AG04449 (cell line): ENCODE measurements around the gene FAM200B.

ENCODE experiments used
- CTCF ChIA-PET: fragments of 350-600 bp; formaldehyde crosslinking; extraction: SDS; loops from one replicate; lab custom pipeline; 2021; ENCODE audit warnings: antibody characterized with exemption; lab: Yijun Ruan, JAX
- POLR2A ChIA-PET: fragments of 400-600, 350-600 bp; formaldehyde crosslinking; extraction: SDS; loops from one replicate; lab custom pipeline; 2020; ENCODE audit warnings: antibody characterized with exemption, inconsistent platforms; lab: Yijun Ruan, JAX
- DNase-seq: peaks from one replicate; pipeline ENCODE4 v3.0.0-alpha.2; 2010; ENCODE audit warnings: low read depth, low spot score
- H3K4me3 ChIP-seq: 2 replicates; pipeline ENCODE4 v1.5.1; 2011; ENCODE audit warnings: low read depth, mild to moderate bottlenecking, control low read depth, low read length
- TF ChIP-seq, protein P1 (sequence below): IDR thresholded peaks from one replicate; pipeline ENCODE4 v1.5.1; 2011; ENCODE audit warnings: mild to moderate bottlenecking, moderate library complexity, low read length, control low read depth, inconsistent platforms; ENCODE audit not compliant: insufficient read depth; ENCODE audit errors: missing control alignments

Gene FAM200B

DNA sequence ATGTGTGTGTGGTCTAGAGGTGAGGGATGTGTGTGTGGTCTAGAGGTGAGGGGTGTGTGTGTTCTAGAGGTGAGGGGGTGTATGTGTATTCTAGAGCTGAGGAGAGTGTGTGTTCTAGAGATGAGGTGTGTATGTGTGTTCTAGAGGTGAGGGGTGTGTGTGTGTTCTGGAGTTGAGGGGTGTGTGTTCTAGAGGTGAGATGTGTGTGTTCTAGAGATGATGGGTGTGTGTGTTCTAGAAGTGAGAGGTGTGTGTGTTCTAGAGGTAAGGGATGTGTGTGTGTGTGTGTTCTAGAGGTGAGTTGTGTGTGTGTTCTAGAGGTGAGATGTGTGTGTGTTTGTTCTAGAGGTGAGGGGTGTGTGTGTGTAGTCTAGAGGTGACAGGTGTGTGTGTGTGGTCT, 22.5 kb downstream of the FAM200B start:
- DNase-seq = no peak
- ChIA-PET POLR2A (no interaction called here), CTCF (no interaction called here)
- TF ChIP-seq, protein P1, sequence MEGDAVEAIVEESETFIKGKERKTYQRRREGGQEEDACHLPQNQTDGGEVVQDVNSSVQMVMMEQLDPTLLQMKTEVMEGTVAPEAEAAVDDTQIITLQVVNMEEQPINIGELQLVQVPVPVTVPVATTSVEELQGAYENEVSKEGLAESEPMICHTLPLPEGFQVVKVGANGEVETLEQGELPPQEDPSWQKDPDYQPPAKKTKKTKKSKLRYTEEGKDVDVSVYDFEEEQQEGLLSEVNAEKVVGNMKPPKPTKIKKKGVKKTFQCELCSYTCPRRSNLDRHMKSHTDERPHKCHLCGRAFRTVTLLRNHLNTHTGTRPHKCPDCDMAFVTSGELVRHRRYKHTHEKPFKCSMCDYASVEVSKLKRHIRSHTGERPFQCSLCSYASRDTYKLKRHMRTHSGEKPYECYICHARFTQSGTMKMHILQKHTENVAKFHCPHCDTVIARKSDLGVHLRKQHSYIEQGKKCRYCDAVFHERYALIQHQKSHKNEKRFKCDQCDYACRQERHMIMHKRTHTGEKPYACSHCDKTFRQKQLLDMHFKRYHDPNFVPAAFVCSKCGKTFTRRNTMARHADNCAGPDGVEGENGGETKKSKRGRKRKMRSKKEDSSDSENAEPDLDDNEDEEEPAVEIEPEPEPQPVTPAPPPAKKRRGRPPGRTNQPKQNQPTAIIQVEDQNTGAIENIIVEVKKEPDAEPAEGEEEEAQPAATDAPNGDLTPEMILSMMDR = no peak
- H3K4me3 ChIP-seq = no peak overlapping the region

DNA sequence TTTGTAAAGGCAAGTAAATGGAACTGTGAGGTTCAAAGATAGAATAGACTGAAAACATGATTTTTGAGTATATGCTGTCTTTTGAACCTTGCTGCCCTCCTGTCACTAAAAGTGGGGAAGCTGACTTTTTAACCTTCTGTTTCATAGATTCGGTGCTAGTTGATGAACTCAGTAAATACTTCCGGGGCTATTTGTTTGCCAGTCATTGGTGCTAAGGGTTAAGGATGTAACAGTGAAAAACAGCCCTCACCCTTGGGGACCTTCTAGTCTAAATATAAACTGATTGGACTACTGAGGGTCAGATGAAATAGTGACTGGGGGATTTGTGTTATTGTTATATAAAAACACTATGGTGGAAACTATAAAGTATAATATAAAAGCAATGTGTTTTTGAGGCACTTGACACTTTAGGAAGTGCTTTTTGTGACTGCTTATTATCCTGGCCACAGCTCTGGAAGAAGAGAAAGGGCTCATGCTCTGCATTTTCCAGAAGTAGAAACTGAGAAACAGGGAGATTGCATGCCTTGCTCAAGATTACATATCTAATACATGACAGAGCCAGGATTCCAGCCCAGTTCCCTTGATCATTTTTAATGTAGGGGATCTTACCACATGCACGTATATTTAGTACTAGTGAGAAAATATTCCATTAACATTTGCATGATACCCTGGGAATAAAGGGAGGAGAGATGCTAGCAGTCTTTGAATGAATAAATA, 25.2 kb downstream of the FAM200B start:
- POLR2A ChIA-PET = no interaction called here
- CTCF ChIA-PET = no interaction called here
- H3K4me3 ChIP-seq = no peak overlapping the region
- DNase-seq = no peak
- TF ChIP-seq, protein P1 = no peak

DNA sequence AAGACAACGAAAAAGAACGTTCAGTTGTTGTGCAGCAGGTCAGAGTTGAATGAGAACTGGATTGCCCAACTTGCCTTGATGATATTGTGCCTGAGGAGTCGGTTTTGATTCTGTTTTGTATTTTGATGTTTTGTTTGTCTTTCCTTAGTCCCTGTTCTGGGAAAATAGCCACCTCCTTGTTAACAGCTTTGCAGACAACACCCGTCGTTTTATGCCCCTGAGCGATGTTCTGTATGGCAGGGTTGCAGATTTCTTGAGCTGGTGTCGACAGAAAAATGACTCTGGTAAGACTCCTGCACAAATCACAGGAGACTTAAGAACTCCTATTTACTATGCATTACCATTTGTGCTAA, 25.7 kb downstream of the FAM200B start:
- DNase-seq = no peak
- H3K4me3 ChIP-seq = no peak overlapping the region
- CTCF ChIA-PET = no interaction called here
- POLR2A ChIA-PET = no interaction called here
- TF ChIP-seq, protein P1 = no peak

DNA sequence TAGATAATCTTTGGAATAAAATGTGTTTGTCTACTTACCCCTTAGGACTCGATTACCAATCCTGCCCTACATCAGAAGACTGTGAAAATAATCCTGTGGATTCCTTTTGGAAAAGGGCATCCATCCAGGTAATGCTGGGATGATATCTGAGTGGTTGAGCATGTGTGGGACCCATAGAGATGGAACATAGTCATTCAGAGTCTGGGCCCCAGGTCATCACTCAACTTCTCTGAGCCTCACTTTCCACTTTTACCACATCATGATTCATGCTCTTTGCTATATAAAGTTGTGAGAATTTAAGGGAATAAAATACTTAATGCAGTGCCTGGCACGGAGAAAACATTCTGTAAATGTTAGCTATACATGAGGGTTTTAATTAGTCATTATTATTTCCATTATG, 30.1 kb downstream of the FAM200B start:
- POLR2A ChIA-PET = no interaction called here
- DNase-seq = no peak
- TF ChIP-seq, protein P1 = no peak
- H3K4me3 ChIP-seq = no peak overlapping the region
- CTCF ChIA-PET = interaction anchor here (0.9 kb wide), 1 partner anchor 9 kb away, joined by 3 read pairs; the partner anchor contains the start of gene BST1

DNA sequence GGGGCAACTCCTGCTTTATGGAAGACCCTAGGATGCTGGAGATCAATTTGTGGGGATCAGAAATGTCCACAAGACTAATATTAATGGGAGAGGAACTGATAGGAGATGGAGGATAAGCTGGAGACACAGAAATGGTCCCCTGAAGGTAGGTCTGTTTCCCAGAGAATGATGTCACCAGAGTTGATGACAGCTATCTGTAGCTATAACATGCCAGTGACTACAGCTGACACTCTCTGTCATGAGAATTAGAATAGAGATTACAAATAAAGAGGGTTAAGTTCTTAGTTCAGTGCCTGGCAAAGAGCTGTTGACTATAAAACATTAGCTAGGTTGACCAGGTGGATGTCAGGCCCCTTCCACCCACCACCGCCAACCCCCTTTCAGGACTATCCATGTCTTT, 30.6 kb downstream of the FAM200B start:
- H3K4me3 ChIP-seq = no peak overlapping the region
- CTCF ChIA-PET = interaction anchor here (0.9 kb wide), 1 partner anchor 9 kb away, joined by 3 read pairs; the partner anchor contains the start of gene BST1
- TF ChIP-seq, protein P1 = no peak
- DNase-seq = no peak
- POLR2A ChIA-PET = no interaction called here

DNA sequence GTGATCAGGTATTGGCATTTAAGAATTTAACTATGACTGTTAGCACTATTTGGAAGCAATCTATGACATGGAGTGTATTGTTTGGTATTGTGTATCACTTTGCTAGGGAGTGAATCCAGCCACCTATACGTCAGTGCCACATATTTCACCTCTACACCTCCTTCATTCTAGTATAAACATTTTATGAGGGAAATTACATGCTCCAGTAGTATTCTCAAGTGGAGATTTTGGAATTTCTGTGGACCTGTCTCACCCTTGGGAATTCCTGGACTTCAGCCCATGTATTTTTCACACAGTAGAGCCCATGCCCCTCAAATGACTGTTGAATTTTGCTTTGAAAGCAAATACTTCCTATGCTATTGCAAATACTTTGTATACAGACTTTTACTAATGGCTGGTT, 32.5 kb downstream of the FAM200B start:
- no peak for DNase-seq
- no peak overlapping the region for H3K4me3 ChIP-seq
- ChIA-PET CTCF (no interaction called here), POLR2A (no interaction called here)
- TF ChIP-seq, protein P1 = no peak
